ENCODE results near the gene MZT2B. TPM values are rescaled to one million over a fixed set of nuclear protein-coding genes. Genes with fewer than 3 reads are reported as not detected.
"Not testable (repeated sequence)": the region's sequence is repeated elsewhere in the genome, so short reads cannot be mapped to it uniquely, and the experiment has no call there.

Gene MZT2B
- total RNA-seq, 4 donors from 2014 or later = 52.8 to 93.5 (median 72.4) TPM

- no peak for DNase-seq (ENCODE audit: low spot score)
- ATAC-seq (ENCODE audit: low FRiP score) = no peak
- TF ChIP-seq, protein P1, sequence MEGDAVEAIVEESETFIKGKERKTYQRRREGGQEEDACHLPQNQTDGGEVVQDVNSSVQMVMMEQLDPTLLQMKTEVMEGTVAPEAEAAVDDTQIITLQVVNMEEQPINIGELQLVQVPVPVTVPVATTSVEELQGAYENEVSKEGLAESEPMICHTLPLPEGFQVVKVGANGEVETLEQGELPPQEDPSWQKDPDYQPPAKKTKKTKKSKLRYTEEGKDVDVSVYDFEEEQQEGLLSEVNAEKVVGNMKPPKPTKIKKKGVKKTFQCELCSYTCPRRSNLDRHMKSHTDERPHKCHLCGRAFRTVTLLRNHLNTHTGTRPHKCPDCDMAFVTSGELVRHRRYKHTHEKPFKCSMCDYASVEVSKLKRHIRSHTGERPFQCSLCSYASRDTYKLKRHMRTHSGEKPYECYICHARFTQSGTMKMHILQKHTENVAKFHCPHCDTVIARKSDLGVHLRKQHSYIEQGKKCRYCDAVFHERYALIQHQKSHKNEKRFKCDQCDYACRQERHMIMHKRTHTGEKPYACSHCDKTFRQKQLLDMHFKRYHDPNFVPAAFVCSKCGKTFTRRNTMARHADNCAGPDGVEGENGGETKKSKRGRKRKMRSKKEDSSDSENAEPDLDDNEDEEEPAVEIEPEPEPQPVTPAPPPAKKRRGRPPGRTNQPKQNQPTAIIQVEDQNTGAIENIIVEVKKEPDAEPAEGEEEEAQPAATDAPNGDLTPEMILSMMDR (IDR thresholded peaks at IDR 0.05) = no peak
Observed at GRCh38 chr2:130156624-130157004, 25.4 kb upstream of the MZT2B start.

- not testable (repeated sequence) for DNase-seq (ENCODE audit: low spot score)
Observed at GRCh38 chr2:130157354-130157753, 24.7 kb upstream of the MZT2B start.

DNA sequence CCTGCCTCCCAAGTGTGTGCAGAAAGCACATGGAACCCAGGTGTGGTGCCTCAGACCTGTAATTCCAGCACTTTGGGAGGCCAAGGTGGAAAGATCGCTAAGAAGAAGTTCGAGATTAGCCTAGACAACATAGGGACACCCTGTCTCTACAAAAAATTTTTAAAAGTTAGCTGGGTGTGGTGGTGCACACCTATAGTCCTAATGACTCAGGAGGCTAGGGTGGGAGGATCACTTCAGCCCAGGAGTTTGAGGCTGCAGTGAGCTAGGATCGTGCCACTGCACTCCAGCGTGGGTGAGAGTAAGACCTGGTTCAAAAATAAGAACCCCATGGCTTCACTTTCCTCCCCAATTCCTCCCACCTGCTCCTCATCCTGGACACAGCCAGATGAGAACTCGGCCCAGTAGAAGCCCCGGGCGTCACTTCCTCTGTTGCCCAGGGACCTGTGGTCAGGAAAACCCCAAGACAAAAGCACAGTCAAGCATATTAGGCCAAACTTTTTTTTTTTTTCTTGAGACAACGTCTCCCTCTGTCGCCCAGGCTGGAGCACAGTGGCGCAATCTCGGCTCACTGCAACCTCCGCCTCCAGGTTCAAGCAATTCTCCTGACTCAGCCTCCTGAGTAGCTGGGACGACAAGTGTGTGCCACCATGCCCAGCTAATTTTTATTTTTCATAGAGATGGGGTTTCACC, 24.1 kb upstream of the MZT2B start:
- DNase-seq (ENCODE audit: low spot score); ATAC-seq (ENCODE audit: low FRiP score): not testable (repeated sequence)

More at GRCh38 chr2:130157354-130157753, 24.7 kb upstream of the MZT2B start:
- not testable (repeated sequence) for ATAC-seq (ENCODE audit: low FRiP score)

GRCh38 chr2:130158631-130159030, 23.4 kb upstream of the MZT2B start:
- ATAC-seq (ENCODE audit: low FRiP score) (no peak), DNase-seq (ENCODE audit: low spot score) (no peak)
- TF ChIP-seq, protein P1 (IDR thresholded peaks at IDR 0.05) = no peak

- not testable (repeated sequence) for DNase-seq (ENCODE audit: low spot score); ATAC-seq (ENCODE audit: low FRiP score)
Observed at GRCh38 chr2:130159376-130159775, 22.7 kb upstream of the MZT2B start.

DNA sequence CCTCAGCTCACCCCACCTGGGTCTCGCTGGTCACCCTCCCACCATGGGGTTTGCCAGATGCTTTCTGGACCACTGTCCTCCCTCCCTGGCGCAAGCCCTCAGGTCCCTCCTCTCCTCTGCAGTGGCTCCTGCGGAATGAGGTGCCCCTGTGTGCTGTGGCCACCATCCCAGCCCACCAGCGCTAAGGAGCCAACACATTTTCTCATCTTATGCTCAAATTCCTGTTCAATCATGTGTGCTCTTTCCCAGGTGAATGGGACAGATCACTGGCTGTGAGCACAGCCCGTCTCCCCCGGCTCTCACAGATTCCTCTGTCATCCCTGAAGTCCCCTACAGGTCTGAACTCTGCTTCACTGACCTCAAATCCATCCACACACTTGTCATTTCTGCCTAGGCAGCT, 21.9 kb upstream of the MZT2B start:
- TF ChIP-seq, protein P1 (IDR thresholded peaks at IDR 0.05) = no peak
- ATAC-seq (ENCODE audit: low FRiP score) = no peak
- no peak for DNase-seq (ENCODE audit: low spot score)

- not testable (repeated sequence) for ATAC-seq (ENCODE audit: low FRiP score); DNase-seq (ENCODE audit: low spot score)
Observed at GRCh38 chr2:130160838-130161705, 21.0 kb upstream of the MZT2B start.

- ATAC-seq (ENCODE audit: low FRiP score); DNase-seq (ENCODE audit: low spot score): not testable (repeated sequence)
Observed at GRCh38 chr2:130162486-130162885, 19.6 kb upstream of the MZT2B start.

DNA sequence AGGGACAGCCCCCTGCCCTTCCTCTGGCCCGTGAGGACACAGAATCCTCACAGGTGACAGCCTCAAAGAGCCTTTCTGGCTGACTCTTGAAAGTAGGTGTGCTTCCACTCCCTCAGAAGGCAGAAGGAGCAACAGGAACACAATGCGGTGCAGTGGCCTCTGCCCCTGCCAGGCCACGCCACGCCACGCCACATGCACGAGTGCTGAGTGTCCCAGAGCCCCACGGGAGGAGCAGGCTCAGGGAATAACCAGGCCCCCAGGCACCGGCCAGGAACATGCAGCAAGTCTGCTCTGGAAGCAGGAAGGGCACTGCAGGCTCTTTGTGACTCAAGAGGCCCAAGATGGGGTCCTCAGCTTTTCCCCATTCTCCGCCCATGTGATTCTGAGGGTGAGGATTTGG, 19.1 kb upstream of the MZT2B start:
- ATAC-seq (ENCODE audit: low FRiP score) (no peak), DNase-seq (ENCODE audit: low spot score) (no peak)
- TF ChIP-seq, protein P1 (IDR thresholded peaks at IDR 0.05) = no peak

Measured in omental fat pad (tissue), 4 donors.